GM19099 (cell line): ENCODE results near the gene SH3RF3.

ENCODE experiments used
- POLR2A ChIP-seq: IDR thresholded peaks from 3 replicates; pipeline ENCODE4 v1.6.1; 2011; ENCODE audit warnings: low read depth; ENCODE audit not compliant: insufficient read length; ENCODE audit errors: extremely low read depth

SH3RF3 gene

DNA sequence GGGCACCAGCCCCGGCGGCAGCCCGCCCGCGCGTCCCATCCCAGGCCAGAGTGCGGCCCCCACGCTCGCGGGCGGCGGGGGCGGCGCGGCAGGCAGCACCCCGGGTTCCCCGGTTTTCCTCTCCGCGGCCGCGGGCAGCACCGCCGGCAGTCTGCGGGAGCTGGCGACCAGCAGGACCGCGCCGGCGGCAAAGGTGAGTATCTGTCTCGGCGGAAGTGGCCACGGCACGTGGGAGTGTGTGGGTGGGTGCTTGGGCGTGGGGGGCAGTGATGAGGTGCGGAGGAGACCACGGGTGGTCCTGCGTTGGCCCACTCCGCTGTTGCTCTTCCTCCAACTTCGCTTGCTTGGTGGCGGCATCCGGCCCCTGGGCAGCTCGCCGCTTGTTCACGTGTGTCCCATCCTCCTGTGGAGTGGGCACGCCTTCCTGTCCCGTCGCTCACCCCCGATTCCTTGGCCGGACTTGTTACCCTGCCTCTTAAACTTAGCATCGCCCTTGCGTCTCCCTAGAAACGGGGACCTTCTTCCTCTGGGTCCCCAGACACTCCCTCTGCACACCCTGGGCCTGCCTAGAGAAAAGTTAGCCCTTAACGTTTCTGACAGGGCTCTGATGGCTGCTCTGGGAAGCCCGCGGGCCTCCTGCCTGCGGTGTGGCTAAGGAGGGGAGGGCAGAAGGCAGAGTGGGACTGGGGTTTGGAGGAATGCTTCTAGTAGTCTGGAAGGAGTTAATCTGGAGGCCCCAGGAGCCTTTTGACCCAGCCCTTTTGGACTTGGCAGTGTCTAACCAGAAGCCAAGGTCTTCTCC is 1.1 kb downstream of the SH3RF3 start:
- no peak for TF ChIP-seq POLR2A

DNA sequence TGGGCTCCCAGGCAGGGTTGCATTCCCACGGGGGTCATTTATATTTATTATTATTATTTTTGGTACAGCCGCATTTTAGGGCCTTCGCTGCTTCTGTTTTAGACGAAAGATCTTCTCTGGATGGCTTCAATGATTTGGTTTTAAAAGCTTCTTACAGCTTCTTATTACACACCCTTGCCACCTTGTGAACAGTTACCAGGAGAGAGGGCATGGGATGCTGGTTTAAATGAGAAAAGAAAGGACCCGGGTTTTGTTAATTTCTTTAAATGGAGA is 1.7 kb downstream of the SH3RF3 start:
- no peak for TF ChIP-seq POLR2A

DNA sequence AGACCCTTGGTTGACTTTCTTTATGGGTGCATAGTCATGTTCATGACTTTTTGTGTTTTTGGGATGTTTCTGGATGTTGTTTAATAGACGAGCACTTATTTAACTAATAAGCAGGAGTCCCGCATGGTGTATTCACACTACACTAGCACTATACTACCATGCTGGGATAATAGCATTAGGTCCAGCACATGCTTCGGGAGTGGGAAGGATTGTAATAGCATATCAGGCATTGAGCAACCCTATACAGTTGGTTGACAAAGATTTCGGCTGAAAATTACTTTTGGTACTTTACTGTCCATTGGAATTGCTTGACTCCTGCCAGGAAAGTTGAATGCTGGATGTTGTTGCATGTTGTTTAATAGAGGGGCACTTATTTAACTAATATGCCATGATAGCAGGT is 2.8 kb downstream of the SH3RF3 start:
- no peak for TF ChIP-seq POLR2A

DNA sequence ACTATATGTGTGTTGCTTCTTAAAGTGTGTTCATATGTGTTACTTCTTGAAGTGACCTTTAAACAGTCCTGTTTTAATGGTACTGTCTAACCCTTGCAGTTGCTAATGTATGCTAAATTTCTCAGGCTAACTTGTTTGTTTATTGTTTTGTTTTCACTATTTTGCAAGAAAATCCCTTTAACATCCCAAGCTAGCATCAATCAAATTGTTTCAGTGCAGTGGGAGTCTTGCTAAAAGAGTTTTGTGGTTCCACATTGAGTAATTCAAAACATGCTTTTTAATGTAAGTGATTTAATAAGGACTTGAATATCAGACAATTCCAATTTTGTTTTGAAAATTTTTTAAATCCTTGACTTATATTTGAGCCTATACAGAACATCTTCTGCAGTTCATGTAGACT is 3.6 kb downstream of the SH3RF3 start:
- no peak for TF ChIP-seq POLR2A

DNA sequence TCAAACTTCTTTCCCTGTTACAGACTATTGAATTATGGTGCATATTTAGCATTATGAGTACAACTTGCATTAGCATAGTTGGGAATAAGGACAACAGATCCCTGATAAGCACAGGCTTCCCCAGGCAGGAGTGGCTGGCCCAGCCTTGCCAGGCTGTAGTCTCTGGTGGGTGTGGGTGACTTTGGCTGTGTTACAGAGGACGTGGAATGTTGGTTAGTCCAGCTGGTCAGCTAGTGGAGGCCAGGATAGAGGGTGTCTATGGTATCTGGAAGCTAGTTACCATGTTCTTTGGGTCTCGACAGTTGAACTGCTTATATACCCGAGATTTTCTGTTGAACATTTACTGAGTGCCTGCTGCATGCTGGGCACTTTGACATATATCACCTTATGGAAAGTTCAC is 4.7 kb downstream of the SH3RF3 start:
- TF ChIP-seq POLR2A: no peak

DNA sequence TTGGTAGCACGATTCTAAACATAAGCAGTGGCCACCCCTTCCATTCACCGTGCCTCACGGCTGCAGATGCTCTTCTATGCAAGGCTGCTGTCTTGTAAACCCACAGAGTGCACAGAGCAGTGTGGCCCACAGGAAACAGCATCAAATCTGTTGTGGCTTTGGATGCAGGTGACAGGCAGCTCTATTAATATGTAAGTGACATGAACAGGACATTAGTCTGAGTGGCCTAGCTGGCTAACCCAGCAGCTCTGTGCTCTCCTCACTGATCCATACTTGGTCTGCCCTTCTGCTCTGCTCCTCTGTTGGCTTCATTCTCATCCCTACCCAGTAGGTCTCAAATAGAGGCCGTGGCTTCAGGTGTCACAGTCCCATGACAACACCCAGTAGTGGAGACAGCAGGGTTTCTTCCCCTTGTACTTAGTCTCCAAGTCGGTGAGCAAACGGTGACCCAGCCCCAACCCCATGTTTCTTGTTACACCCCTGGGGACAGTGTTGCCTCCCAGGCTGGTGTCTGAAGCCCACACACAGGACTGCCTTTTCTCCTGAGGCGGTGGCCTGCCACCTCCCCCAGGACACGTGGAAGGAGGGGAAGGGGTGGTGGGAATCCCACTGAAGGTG is 5.8 kb downstream of the SH3RF3 start:
- no peak for TF ChIP-seq POLR2A

DNA sequence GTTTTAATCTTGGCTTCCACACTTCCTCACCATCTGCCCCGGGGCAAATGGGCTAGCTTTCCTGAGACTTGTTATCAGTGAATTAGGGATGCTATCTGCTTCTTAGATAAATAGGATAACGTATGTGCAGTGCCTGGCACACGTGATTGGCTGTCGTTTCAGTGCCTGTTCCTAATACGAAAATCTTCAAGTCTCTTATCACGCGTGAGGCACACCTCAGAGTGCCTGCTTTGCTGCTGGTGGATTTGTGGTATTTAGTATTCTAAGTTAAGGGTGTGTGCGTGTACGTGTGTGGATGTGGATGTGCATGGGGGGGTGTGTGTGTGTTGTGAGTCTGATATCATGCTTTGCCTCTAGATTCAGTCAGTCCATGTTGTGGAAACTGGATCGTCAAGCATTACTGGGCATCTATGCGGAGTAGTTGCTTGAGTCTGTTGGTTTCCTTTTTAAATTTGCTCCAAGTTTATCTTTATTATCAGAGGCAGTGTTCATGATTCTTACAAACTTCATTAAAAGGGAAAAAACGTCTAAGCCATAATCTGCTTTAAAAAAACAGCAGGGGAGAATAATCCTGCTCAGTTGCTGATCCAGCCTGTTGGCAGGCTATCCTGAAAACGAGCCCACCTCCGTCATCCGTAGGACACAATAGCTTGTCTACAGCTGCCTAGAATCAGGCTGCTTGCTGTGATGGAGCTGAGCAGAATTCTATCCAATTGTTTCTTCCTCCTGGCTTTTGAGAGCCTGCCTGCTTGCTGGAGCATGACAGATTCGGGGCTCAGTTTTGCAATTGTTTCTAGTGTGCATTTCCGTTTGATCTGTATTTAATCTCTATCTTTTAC is 6.6 kb downstream of the SH3RF3 start:
- TF ChIP-seq POLR2A: no peak

DNA sequence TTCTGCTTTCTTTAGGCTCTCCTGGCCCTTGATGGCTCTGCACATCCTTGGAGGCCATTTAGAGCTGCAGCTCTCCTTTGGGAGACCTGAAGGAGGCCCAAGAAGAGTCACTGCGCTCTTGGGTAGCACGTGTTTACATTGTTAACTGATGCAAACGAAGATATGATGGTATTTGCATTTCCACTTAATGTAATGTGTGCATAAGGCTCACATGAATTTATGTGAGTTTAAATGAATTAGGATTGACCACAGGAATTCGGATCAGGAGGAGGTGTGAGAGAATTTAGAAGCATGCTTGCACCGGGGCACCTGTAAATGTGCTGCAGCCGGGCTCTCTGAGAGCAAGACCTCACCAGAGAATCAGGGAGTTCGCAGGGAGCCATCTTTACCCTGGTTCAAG is 7.5 kb downstream of the SH3RF3 start:
- no peak for TF ChIP-seq POLR2A

DNA sequence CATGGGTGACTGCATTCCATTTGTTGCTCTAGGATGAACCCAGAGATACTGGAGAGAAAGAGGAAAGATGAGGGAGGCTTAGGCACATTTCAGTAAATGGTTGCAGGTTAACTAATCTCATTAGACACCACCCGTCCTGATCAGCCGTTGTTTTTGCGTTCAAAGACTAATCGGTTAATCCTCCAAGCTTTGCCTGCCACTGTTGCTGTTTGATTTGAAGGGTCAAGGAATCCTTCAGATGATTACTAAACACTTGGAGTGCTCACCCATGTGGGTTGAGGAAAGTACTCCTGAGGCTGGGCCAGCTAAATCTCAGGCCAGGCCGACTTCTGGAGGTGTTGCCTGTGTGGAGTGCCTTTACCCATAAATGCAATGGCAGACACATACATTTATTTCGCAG is 8.6 kb downstream of the SH3RF3 start:
- no peak for TF ChIP-seq POLR2A

DNA sequence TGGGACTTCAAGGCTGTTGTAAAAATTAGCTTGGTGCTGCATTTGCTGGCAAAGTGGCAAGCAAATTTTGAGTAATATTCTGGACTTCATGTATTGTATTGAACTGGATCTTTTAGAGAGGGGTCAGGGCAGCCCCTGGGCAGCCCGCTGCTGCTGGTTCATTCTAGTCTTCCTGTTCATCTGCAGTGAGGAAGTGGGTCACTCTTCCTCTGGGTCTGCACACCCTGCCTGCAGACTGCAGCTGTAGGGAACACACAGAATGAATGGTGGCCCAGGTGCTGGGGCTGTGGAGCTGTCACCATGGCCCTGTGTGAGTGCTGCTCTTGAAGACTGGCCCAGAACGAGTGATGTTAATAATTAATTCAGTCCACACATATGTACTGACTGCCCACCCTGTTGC is 9.4 kb downstream of the SH3RF3 start:
- no peak for TF ChIP-seq POLR2A

DNA sequence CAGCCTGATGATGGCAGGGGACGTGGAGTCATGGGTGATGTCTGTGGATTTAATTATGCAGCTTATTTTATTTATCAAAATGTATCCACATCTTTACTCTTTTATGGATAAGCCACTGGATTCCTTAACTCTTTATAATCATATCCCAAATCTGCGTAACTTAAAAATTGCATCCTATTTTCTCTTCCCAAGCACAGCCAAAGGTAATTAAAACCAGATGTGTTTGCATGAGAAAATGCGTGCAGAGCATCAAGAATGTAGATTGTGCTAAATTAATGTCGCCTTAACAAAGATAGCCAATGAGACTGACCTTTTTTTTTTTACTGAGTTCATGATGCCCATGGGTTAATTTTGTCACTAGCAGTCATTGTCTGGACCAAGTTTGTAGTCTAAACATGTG is 10.0 kb downstream of the SH3RF3 start:
- no peak for TF ChIP-seq POLR2A

DNA sequence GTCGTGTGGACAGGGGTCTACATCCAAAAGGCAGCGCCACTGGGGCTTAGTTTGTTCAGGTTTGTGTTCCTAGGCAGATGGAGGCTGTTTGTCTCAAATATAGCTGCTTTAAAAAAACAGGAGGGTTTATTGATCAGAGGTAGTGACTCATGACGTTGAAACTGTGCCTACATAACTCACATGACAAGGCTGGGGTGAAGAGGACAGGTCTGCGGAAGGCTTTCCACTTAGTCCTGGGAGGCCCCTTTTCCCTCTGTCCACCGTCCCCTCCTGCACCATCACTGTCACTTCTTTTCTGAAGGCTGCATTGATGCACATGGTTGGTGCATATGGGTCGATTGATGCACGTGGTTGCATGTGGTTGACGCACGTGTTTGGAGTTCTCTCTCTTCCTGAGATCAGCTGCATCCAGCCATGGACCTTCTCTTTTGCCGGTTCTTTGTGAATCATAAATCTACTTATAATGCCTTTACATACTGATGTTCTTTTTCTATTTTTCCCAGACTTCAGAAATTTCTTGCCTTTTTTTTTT is 10.9 kb downstream of the SH3RF3 start:
- no peak for TF ChIP-seq POLR2A

DNA sequence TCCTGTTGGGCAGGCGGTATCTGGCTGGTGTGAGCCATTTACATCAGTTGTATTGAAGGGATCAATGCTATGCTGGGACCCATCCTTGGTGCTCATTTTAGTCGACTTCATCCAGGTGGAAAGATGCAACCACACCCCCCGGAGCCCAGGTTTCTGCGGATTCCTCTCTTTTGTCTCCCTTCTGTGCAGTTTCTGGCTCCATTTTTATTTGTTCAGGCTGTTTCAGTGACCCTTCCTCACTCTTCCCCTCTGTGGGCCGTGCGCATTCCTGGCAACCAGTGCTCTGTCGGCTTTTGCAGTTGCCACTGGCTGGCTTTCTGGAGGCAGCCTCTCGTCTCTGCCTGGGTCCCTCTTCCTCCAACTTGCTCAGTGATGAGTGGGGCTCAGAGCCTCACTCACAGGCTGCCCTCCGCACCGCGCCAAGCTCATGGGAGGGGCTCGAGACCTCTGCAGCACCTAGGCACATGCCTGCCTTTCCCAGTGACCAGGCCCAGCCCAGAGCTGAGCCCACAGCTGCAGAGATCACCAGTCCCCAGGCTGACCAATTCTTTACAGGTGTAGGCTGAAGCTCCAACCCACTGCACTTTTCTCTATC is 12.1 kb downstream of the SH3RF3 start:
- TF ChIP-seq POLR2A: no peak

DNA sequence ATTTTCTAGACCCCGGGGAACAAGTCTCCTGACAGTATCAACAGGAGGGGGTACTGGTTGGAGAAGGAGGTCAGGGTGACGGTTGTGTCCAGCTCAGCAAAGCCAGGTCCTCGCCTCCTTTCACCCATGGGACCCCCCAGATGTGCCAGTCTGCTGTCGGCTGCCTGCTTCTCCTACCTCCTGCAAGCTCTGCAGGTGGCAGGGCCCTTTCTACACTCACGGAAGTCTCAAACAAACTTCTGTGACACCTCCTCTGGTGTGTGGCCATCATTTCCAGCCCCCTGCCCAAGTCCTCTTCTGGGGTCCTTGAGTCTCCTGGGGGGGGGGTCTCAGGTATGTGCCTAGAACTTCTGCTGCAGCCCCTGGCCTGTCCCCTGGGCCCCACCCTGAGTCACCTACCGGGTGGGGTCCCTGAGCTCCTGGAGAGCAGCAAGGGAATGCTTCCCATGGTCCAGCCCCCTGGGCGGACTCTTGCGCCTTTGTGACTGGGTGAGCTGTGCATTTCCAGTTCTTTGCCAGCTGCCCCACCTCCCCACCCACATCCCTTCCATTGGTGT is 12.8 kb downstream of the SH3RF3 start:
- no peak for TF ChIP-seq POLR2A
